ENCODE measurements around the gene SPIRE2.
A peak's percentile ranks its signal among the peaks of the same experiment; 100 is the strongest.

The SPIRE2 gene

GRCh38 chr16:89915303-89916232 is 87.3 kb downstream of the SPIRE2 start:
- DNase-seq (ENCODE audit: low spot score), result no peak

- DNase-seq (ENCODE audit: low spot score), result peak; percentile 91
These were observed 89.6 kb downstream of the SPIRE2 start for GRCh38 chr16:89917773-89918452.

GRCh38 chr16:89918453-89919347 is 90.4 kb downstream of the SPIRE2 start, which contains the start of gene MC1R:
MC1R (plus strand) TSS chr16:89918862; CDS start chr16:89919259, 397 bp downstream.
- peak; percentile 87 for DNase-seq (ENCODE audit: low spot score)

GRCh38 chr16:89919535-89920406 is 91.5 kb downstream of the SPIRE2 start:
- no peak for DNase-seq (ENCODE audit: low spot score)

GRCh38 chr16:89920723-89921122 is 92.4 kb downstream of the SPIRE2 start:
- DNase-seq (ENCODE audit: low spot score), result no peak
